A549 (cell line): ENCODE measurements around the gene KCNAB1. TPM values are rescaled to one million over a fixed set of nuclear protein-coding genes. Genes with fewer than 3 reads are reported as not detected.
A peak's percentile ranks its signal among the peaks of the same experiment; 100 is the strongest.

Source experiments
- ATAC-seq, 2 experiments: fragments of 200-7000 bp in 1 of 2; fragments of >200 bp in 1 of 2; cut with Nextera tagmentation in 1 of 2; cut with Tn5 transposase in 1 of 2; 3 replicates each; pipeline versions ENCODE4 v1.8.0 to v1.9.1; 2018 to 2020; ENCODE audit warnings: mild to moderate bottlenecking in 1 of 2, moderate library complexity in 1 of 2
- CTCF ChIA-PET: fragments of 300-600 bp; sonication (Branson Sonifier 250); formaldehyde crosslinking; extraction: SDS; loops from one replicate; lab custom pipeline; 2021; ENCODE audit warnings: antibody characterized with exemption, inconsistent platforms; lab: Yijun Ruan, JAX
- POLR2A ChIA-PET: fragments of 350-600 bp; formaldehyde crosslinking; extraction: SDS; loops from one replicate; lab custom pipeline; 2021; ENCODE audit warnings: antibody characterized with exemption, inconsistent platforms; lab: Yijun Ruan, JAX
- DNase-seq, 2 experiments: peaks; one replicate each; pipeline versions ENCODE4 v3.0.0 to v3.0.0-alpha.2; 2011 to 2016; ENCODE audit warnings: low read depth in 1 of 2, low spot score in 1 of 2
- FAIRE-seq: peaks from 2 replicates; lab custom pipeline; 2011; peaks lifted over from hg19 to GRCh38; lab: Jason Lieb, UNC
- H3K27ac ChIP-seq, 2 experiments: fragments of >200 bp; sonication (Bioruptor Twin); formaldehyde crosslinking; 3 replicates each; pipeline ENCODE4 v1.5.1; 2016 to 2017
- H3K4me1 ChIP-seq: fragments of >200 bp; sonication (Bioruptor Twin); formaldehyde crosslinking; 3 replicates; pipeline ENCODE4 v1.6.1; 2016
- H3K4me2 ChIP-seq: fragments of >200 bp; sonication (Bioruptor Twin); formaldehyde crosslinking; 3 replicates; pipeline ENCODE4 v1.6.1; 2016
- H3K4me3 ChIP-seq: fragments of >200 bp; sonication (Bioruptor Twin); formaldehyde crosslinking; 3 replicates; pipeline ENCODE4 v1.5.1; 2016
- H3K9me3 ChIP-seq: fragments of >200 bp; sonication (Bioruptor Twin); formaldehyde crosslinking; 3 replicates; pipeline ENCODE4 v1.6.1; 2016
- CTCF ChIP-seq: fragments of >200 bp; sonication (Bioruptor Twin); formaldehyde crosslinking; IDR thresholded peaks from 3 replicates; pipeline ENCODE4 v1.5.1; 2016
- EHF ChIP-seq: fragments of 250-450 bp; sonication (Bioruptor Pico); IDR thresholded peaks from 2 replicates; pipeline ENCODE4 v1.5.0; 2020; ENCODE audit warnings: mild to moderate bottlenecking
- EHMT2 ChIP-seq: fragments of 200-600 bp; sonication (generic); IDR thresholded peaks from 2 replicates; pipeline ENCODE4 v1.6.1; 2016; ENCODE audit warnings: antibody characterized with exemption, low read depth, mild to moderate bottlenecking, moderate library complexity
- ESRRA ChIP-seq: fragments of 150-350 bp; IDR thresholded peaks from 2 replicates; pipeline ENCODE4 v1.6.1; 2014; ENCODE audit warnings: mild to moderate bottlenecking, low read length, borderline replicate concordance
- FOXS1 ChIP-seq: fragments of 250-450 bp; sonication (Bioruptor Pico); IDR thresholded peaks from 2 replicates; pipeline ENCODE4 v1.5.0; 2020; ENCODE audit warnings: mild to moderate bottlenecking, moderate library complexity
- HDAC2 ChIP-seq: fragments of 200-600 bp; sonication (generic); IDR thresholded peaks from 2 replicates; pipeline ENCODE4 v1.6.1; 2016
- HOXB13 ChIP-seq: fragments of 250-450 bp; sonication (Bioruptor Pico); IDR thresholded peaks from 2 replicates; pipeline ENCODE4 v1.5.0; 2020; ENCODE audit warnings: low read depth, mild to moderate bottlenecking, moderate library complexity
- HOXB5 ChIP-seq: fragments of 250-450 bp; sonication (Bioruptor Pico); IDR thresholded peaks from 2 replicates; pipeline ENCODE4 v1.5.0; 2020; ENCODE audit warnings: mild to moderate bottlenecking, moderate library complexity
- JUNB ChIP-seq: fragments of >200 bp; sonication (Bioruptor Twin); formaldehyde crosslinking; IDR thresholded peaks from 2 replicates; pipeline ENCODE4 v1.6.1; 2016
- KDM5A ChIP-seq: fragments of 200-600 bp; sonication (generic); IDR thresholded peaks from 2 replicates; pipeline ENCODE4 v1.6.1; 2016; ENCODE audit warnings: antibody characterized with exemption, mild to moderate bottlenecking
- MAFK ChIP-seq: fragments of 450-650 bp; IDR thresholded peaks from 2 replicates; pipeline ENCODE4 v1.6.1; 2014; ENCODE audit not compliant: partially characterized antibody
- MYC ChIP-seq: IDR thresholded peaks from 2 replicates; pipeline ENCODE4 v1.6.1; 2012; ENCODE audit warnings: mild to moderate bottlenecking, inconsistent platforms, low read length, improper control_type of control experiment, borderline replicate concordance
- PBX3 ChIP-seq: IDR thresholded peaks from 2 replicates; pipeline ENCODE4 v1.6.1; 2012
- PHF8 ChIP-seq: fragments of 200-600 bp; sonication (generic); IDR thresholded peaks from 2 replicates; pipeline ENCODE4 v1.6.1; 2016; ENCODE audit warnings: low read depth, mild to moderate bottlenecking, antibody characterized with exemption, moderate library complexity, borderline replicate concordance
- RARB ChIP-seq: fragments of 250-450 bp; sonication (Bioruptor Pico); IDR thresholded peaks from 2 replicates; pipeline ENCODE4 v1.8.0; 2021; ENCODE audit warnings: mild to moderate bottlenecking, moderate library complexity
- TFCP2L1 ChIP-seq: fragments of 250-450 bp; sonication (Bioruptor Pico); IDR thresholded peaks from 2 replicates; pipeline ENCODE4 v1.5.0; 2021; ENCODE audit warnings: mild to moderate bottlenecking
- ZNF302 ChIP-seq: fragments of 250-450 bp; sonication (Bioruptor Pico); IDR thresholded peaks from 2 replicates; pipeline ENCODE4 v1.9.0; 2021; ENCODE audit warnings: inconsistent platforms, mild to moderate bottlenecking, moderate library complexity
- WGBS: methylation state at CpG from one replicate; pipeline ENCODE4 v1.1.6; 2017; ENCODE audit errors: missing lambda C conversion rate; 5-methylcytosine and 5-hydroxymethylcytosine counted together
- polyA plus RNA-seq, 4 experiments: library from polyadenylated mRNA; depleted of rRNA in 3 of 4; stranded (reverse); fragments of >200 nt; fragmentation: RNase III in 1 of 4; extraction: RNeasy Plus Mini Kit Qiagen cat#74134 plus additional on column Dnase treatment in 1 of 4; gene quantifications; 2 replicates in 3 of 4; 3 replicates in 1 of 4; pipeline ENCODE4 v1.2.3, GENCODE V29; 2011 to 2017
- TF ChIP-seq, protein P1 (sequence below): fragments of 200-600 bp; sonication (generic); IDR thresholded peaks from 2 replicates; pipeline ENCODE4 v1.6.1; 2016; ENCODE audit warnings: antibody characterized with exemption, mild to moderate bottlenecking, moderate library complexity

Gene KCNAB1
- polyA plus RNA-seq, 2 of the 4 experiments (the other 2 are of a cell fraction): not detected

- ATAC-seq: no peak
- POLR2A ChIA-PET: no interaction called here
- no peak for DNase-seq
- H3K4me1 ChIP-seq: no peaks in the 10 kb centered on the region
- H3K4me2 ChIP-seq: no peak overlapping the region
- H3K4me3 ChIP-seq: no peak overlapping the region
- TF ChIP-seq HOXB13 (no peak), JUNB (no peak), EHF (CRISPR knock-in tag) (no peak), MYC (no peak), ESRRA (no peak), RARB (CRISPR knock-in tag) (no peak), CTCF (no peak), HDAC2 (no peak), KDM5A (no peak), EHMT2 (no peak), PBX3 (no peak), TFCP2L1 (no peak), PHF8 (no peak), ZNF302 (CRISPR knock-in tag) (no peak), FOXS1 (no peak), HOXB5 (CRISPR knock-in tag) (no peak)
- TF ChIP-seq, protein P1, sequence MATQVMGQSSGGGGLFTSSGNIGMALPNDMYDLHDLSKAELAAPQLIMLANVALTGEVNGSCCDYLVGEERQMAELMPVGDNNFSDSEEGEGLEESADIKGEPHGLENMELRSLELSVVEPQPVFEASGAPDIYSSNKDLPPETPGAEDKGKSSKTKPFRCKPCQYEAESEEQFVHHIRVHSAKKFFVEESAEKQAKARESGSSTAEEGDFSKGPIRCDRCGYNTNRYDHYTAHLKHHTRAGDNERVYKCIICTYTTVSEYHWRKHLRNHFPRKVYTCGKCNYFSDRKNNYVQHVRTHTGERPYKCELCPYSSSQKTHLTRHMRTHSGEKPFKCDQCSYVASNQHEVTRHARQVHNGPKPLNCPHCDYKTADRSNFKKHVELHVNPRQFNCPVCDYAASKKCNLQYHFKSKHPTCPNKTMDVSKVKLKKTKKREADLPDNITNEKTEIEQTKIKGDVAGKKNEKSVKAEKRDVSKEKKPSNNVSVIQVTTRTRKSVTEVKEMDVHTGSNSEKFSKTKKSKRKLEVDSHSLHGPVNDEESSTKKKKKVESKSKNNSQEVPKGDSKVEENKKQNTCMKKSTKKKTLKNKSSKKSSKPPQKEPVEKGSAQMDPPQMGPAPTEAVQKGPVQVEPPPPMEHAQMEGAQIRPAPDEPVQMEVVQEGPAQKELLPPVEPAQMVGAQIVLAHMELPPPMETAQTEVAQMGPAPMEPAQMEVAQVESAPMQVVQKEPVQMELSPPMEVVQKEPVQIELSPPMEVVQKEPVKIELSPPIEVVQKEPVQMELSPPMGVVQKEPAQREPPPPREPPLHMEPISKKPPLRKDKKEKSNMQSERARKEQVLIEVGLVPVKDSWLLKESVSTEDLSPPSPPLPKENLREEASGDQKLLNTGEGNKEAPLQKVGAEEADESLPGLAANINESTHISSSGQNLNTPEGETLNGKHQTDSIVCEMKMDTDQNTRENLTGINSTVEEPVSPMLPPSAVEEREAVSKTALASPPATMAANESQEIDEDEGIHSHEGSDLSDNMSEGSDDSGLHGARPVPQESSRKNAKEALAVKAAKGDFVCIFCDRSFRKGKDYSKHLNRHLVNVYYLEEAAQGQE: no peak
- 9% methylated on average over 2 of the region's 2 CpGs for WGBS
- H3K27ac ChIP-seq: no peak overlapping the region
- CTCF ChIA-PET: interaction anchor here (0.9 to 3.3 kb wide), 4 partner anchors 9 to 764 kb away, joined by 3 to 19 read pairs (median 4); no protein-coding TSS in a partner anchor
- no peak for FAIRE-seq
- H3K9me3 ChIP-seq: no peaks in the 10 kb centered on the region
These were observed 253.3 kb downstream of the KCNAB1 start for GRCh38 chr3:156373654-156374053.

- peak; percentile 78 for TF ChIP-seq MAFK
- no peak for TF ChIP-seq EHMT2
- Histone ChIP-seq H3K4me1 (no peaks in the 10 kb centered on the region), H3K27ac (no peak overlapping the region), H3K4me2 (no peak overlapping the region), H3K4me3 (no peak overlapping the region), H3K9me3 (no peaks in the 10 kb centered on the region)
- ChIA-PET POLR2A (no interaction called here), CTCF (interaction anchor here (1.6 to 1.8 kb wide), 2 partner anchors 8 to 11 kb away, joined by 3 to 5 read pairs; no protein-coding TSS in a partner anchor)
- FAIRE-seq: no peak
- no peak for DNase-seq
- ATAC-seq: no peak
These were observed 255.8 kb downstream of the KCNAB1 start for GRCh38 chr3:156376199-156376598.

- ATAC-seq: no peak
- 56% methylated on average over 7 of the region's 7 CpGs for WGBS
- CTCF ChIA-PET: interaction anchor here (1.6 to 2.5 kb wide), 3 partner anchors 9 to 227 kb away, joined by 3 to 7 read pairs (median 5); no protein-coding TSS in a partner anchor
These were observed 256.9 kb downstream of the KCNAB1 start for GRCh38 chr3:156377266-156377665.

More at GRCh38 chr3:156377266-156377665, 256.9 kb downstream of the KCNAB1 start:
- Histone ChIP-seq H3K9me3 (no peaks in the 10 kb centered on the region), H3K4me1 (no peaks in the 10 kb centered on the region), H3K4me3 (no peak overlapping the region), H3K4me2 (no peak overlapping the region), H3K27ac (no peak overlapping the region)
- DNase-seq (no peak), FAIRE-seq (no peak)
- POLR2A ChIA-PET: no interaction called here
- no peak for TF ChIP-seq PHF8
